Esophagus squamous epithelium (tissue), 4 donors: ENCODE measurements around the gene SMS.

Experiments
- CTCF ChIP-seq, 6 experiments: fragments of 450-650 bp in 4 of 6; fragments of 200-600 bp in 2 of 6; sonication (generic) in 2 of 6; IDR thresholded peaks; one replicate each; pipeline ENCODE4 v1.5.1; 2016 to 2019; ENCODE audit warnings: antibody characterized with exemption in 6 of 6, mild to moderate bottlenecking in 4 of 6, moderate library complexity in 4 of 6
- POLR2A ChIP-seq, 4 donors: fragments of 450-650 bp; IDR thresholded peaks; one replicate each; pipeline ENCODE4 v1.6.1; 2017; ENCODE audit warnings: antibody characterized with exemption in 4 of 4, mild to moderate bottlenecking in 4 of 4, moderate library complexity in 3 of 4

DNA sequence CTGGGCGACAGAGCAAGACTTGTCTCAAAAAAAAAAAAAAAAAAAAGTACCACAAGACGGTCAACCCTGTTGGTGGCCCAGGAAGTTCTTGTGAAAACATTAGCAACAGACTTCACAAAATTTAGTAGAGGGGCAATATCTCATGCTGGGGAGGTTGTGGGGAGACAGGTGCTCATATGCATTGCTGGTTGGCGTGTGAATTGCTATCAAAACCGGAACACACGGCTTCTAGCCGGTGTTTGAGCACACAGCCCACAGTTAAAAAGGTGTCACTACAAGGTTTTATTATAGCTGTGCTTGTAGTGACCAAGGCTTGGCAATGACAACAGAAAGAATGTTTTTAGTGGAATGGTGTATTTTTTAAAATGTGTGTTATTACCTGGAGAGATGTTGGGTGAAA lies 41.8 kb downstream of the SMS start:
- no peak for TF ChIP-seq CTCF (IDR thresholded peaks at IDR 0.05)
- no peak for TF ChIP-seq POLR2A (IDR thresholded peaks at IDR 0.05)
